Osteoblast (primary cell): ENCODE data around the gene ARHGAP12. TPM values are rescaled to one million over a fixed set of nuclear protein-coding genes. Genes with fewer than 3 reads are reported as not detected.

Experiments used
- DNase-seq: peaks from one replicate; pipeline ENCODE4 v3.0.0; 2011; ENCODE audit warnings: low spot score, mixed read lengths; ENCODE audit not compliant: insufficient read length; ENCODE audit errors: missing footprints
- H2AFZ ChIP-seq: 2 replicates; pipeline ENCODE4 v1.6.0; 2011; ENCODE audit warnings: mild to moderate bottlenecking, low read length
- H3K27ac ChIP-seq: 2 replicates; pipeline ENCODE4 v1.5.1; 2011; ENCODE audit warnings: mild to moderate bottlenecking, low read depth, low read length, moderate library complexity
- H3K27me3 ChIP-seq: 2 replicates; pipeline ENCODE4 v1.6.0; 2012; ENCODE audit warnings: mild to moderate bottlenecking, control low read depth, inconsistent platforms, low read length, moderate library complexity; ENCODE audit not compliant: insufficient read depth
- H3K36me3 ChIP-seq: 2 replicates; pipeline ENCODE4 v1.5.1; 2011; ENCODE audit warnings: mild to moderate bottlenecking, low read length, control low read depth, moderate library complexity; ENCODE audit not compliant: insufficient read depth
- H3K4me1 ChIP-seq: 2 replicates; pipeline ENCODE4 v1.5.1; 2011; ENCODE audit warnings: mild to moderate bottlenecking, low read length, control low read depth, moderate library complexity; ENCODE audit not compliant: insufficient read depth
- H3K4me2 ChIP-seq: 2 replicates; pipeline ENCODE4 v1.6.0; 2011; ENCODE audit warnings: mild to moderate bottlenecking, low read length; ENCODE audit not compliant: insufficient read depth
- H3K4me3 ChIP-seq: fragments of 200-600 bp; sonication (generic); 3 replicates; pipeline ENCODE4 v1.5.1; 2012; ENCODE audit warnings: mild to moderate bottlenecking, low read length, inconsistent platforms; ENCODE audit not compliant: insufficient read depth
- H3K79me2 ChIP-seq: 2 replicates; pipeline ENCODE4 v1.6.0; 2012; ENCODE audit warnings: mild to moderate bottlenecking, low read length, control low read depth, inconsistent platforms; ENCODE audit not compliant: insufficient read depth
- H3K9me3 ChIP-seq: 2 replicates; pipeline ENCODE4 v1.5.1; 2011; ENCODE audit warnings: low read depth, low read length, control low read depth
- H4K20me1 ChIP-seq: 2 replicates; pipeline ENCODE4 v1.6.0; 2012; ENCODE audit warnings: mild to moderate bottlenecking, low read length, control low read depth; ENCODE audit not compliant: insufficient read depth
- total RNA-seq: library from RNA; depleted of rRNA; stranded (reverse); fragments of >200 nt; gene quantifications from 2 replicates; pipeline ENCODE4 v1.2.3, GENCODE V29; 2012
- TF ChIP-seq, protein P1 (sequence below): IDR thresholded peaks from 2 replicates; pipeline ENCODE4 v1.5.1; 2011; ENCODE audit warnings: mild to moderate bottlenecking, low read depth, low read length, moderate library complexity; ENCODE audit errors: extremely low read depth

ARHGAP12 gene
- total RNA-seq, 1 donor = 76.0 TPM

DNA sequence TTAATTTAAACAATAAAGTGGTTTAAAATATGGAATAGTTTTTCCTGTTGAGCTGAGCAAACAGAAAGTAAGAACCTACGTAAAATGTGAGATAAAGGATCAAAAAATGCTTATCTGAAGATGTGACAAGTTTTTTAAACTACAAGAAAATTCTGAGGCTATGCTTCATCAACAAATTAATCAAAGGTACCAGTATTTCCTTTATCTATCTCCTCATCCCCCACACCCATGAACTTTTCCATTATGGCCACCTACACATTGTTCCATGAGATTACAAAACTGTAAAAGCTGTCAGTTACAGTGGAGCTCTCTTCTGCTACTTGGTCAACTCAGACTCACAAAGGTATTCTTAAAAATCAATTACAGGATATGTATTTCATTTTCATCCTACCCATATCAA is 77.4 kb downstream of the ARHGAP12 start:
- DNase-seq = no peak
- TF ChIP-seq, protein P1, sequence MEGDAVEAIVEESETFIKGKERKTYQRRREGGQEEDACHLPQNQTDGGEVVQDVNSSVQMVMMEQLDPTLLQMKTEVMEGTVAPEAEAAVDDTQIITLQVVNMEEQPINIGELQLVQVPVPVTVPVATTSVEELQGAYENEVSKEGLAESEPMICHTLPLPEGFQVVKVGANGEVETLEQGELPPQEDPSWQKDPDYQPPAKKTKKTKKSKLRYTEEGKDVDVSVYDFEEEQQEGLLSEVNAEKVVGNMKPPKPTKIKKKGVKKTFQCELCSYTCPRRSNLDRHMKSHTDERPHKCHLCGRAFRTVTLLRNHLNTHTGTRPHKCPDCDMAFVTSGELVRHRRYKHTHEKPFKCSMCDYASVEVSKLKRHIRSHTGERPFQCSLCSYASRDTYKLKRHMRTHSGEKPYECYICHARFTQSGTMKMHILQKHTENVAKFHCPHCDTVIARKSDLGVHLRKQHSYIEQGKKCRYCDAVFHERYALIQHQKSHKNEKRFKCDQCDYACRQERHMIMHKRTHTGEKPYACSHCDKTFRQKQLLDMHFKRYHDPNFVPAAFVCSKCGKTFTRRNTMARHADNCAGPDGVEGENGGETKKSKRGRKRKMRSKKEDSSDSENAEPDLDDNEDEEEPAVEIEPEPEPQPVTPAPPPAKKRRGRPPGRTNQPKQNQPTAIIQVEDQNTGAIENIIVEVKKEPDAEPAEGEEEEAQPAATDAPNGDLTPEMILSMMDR = no peak
- Histone ChIP-seq H3K27ac (no peak overlapping the region), H4K20me1 (no peaks in the 10 kb centered on the region), H3K9me3 (no peaks in the 10 kb centered on the region), H3K4me3 (no peak overlapping the region), H3K27me3 (no peaks in the 10 kb centered on the region), H3K4me2 (no peak overlapping the region), H2AFZ (no peak overlapping the region), H3K4me1 (no peaks in the 10 kb centered on the region), H3K79me2 (peaks cover 17% of the 10 kb centered on the region), H3K36me3 (peaks cover 3% of the 10 kb centered on the region)

DNA sequence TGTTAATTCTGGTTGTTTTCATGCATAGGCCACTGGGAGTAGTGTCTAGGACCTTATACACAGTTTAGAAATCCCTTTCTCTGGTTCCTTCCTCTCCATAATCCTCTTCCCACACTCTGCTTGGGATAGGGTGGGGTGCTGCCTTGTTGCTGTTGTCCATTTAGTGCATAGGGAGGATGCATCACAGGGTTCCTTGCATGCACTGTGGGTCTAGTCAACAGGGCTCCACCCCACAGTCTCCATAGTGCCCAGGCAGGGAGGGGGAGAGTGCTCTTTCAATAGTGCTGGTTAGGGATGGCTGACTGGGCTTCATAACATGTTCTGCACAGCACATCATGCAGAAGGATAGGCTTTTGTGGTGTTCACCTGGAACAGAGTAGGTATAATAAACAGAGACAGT is 81.1 kb downstream of the ARHGAP12 start:
- DNase-seq = no peak
- Histone ChIP-seq H3K4me1 (no peaks in the 10 kb centered on the region), H2AFZ (no peak overlapping the region), H3K36me3 (peaks cover 3% of the 10 kb centered on the region), H4K20me1 (no peaks in the 10 kb centered on the region), H3K4me2 (no peak overlapping the region), H3K27ac (no peak overlapping the region), H3K4me3 (no peak overlapping the region), H3K27me3 (no peaks in the 10 kb centered on the region), H3K9me3 (no peaks in the 10 kb centered on the region), H3K79me2 (peaks cover 10% of the 10 kb centered on the region)
- TF ChIP-seq, protein P1 = no peak

DNA sequence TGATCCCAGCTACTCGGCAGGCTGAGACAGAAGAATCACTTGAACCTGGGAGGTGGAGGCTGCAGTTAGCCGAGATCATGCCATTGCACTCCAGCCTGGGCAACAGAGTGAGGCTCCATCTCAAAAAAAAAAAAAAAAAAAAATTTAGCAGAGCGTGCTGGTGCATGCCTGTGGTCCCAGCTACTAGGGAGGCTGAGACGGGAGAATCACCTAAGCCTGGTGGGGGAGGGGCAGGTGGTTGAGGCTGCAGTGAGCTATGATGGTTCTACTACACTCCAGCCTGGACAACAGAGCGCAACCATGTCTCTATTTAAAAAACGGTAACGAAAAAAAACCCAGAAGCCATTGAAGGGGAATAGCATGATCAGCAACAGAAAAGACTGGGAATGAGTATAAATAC is 89.9 kb downstream of the ARHGAP12 start:
- H3K36me3 ChIP-seq = no peaks in the 10 kb centered on the region
- H3K4me3 ChIP-seq = no peak overlapping the region
- H2AFZ ChIP-seq = no peak overlapping the region
- H3K4me2 ChIP-seq = no peak overlapping the region
- H4K20me1 ChIP-seq = no peaks in the 10 kb centered on the region
- H3K27ac ChIP-seq = no peak overlapping the region
- DNase-seq = no peak
- H3K4me1 ChIP-seq = no peaks in the 10 kb centered on the region
- no peaks in the 10 kb centered on the region for H3K27me3 ChIP-seq
- TF ChIP-seq, protein P1 = no peak
- H3K79me2 ChIP-seq = peaks cover 2% of the 10 kb centered on the region
- no peaks in the 10 kb centered on the region for H3K9me3 ChIP-seq

DNA sequence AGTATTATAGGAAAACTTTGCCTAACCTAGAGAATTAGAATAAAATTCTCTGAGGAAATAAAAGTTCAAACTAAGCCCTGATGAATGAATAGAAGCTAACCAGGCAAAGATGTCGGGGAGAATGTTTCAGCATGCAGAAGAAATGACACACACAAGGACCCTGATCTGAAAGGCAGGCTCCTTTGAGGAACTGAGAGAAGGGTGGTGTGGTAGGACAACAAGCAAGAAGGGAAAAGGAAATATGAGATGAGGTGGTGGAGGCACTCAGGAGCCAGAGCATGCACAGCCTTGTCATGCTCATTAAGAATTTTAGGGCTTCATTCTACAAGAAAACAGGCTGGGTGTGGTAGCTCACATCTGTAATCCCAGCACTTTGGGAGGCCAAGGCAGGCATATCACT is 90.6 kb downstream of the ARHGAP12 start:
- H4K20me1 ChIP-seq = no peaks in the 10 kb centered on the region
- H3K9me3 ChIP-seq = no peaks in the 10 kb centered on the region
- H3K79me2 ChIP-seq = peaks cover 2% of the 10 kb centered on the region
- no peak overlapping the region for H3K27ac ChIP-seq
- DNase-seq = no peak
- H3K27me3 ChIP-seq = no peaks in the 10 kb centered on the region
- no peaks in the 10 kb centered on the region for H3K36me3 ChIP-seq
- no peak overlapping the region for H2AFZ ChIP-seq
- no peaks in the 10 kb centered on the region for H3K4me1 ChIP-seq
- no peak overlapping the region for H3K4me2 ChIP-seq
- H3K4me3 ChIP-seq = no peak overlapping the region
- TF ChIP-seq, protein P1 = no peak
